Fibroblast of mammary gland (primary cell): ENCODE measurements around the gene REG3G.

ENCODE experiments used
- DNase-seq: peaks from one replicate; pipeline ENCODE4 v3.0.0-alpha.2; 2010; ENCODE audit warnings: low read depth
- H3K4me3 ChIP-seq: 2 replicates; pipeline ENCODE4 v1.5.1; 2011; ENCODE audit warnings: low read depth, mild to moderate bottlenecking, low read length, moderate library complexity; ENCODE audit not compliant: control insufficient read depth
- CTCF ChIP-seq: conservative IDR thresholded peaks from 2 replicates; pipeline ENCODE4 v1.5.1; 2011; ENCODE audit warnings: low read depth, low read length, inconsistent platforms; ENCODE audit not compliant: control insufficient read depth, insufficient read depth

Gene REG3G

GRCh38 chr2:79005216-79005615 lies 20.3 kb upstream of the REG3G start:
- DNase-seq, result no peak
- no peak for TF ChIP-seq CTCF
- no peak overlapping the region for H3K4me3 ChIP-seq

- no peak overlapping the region for H3K4me3 ChIP-seq
- no peak for DNase-seq
- no peak for TF ChIP-seq CTCF
These were observed 16.1 kb upstream of the REG3G start for GRCh38 chr2:79009388-79009787.

GRCh38 chr2:79011496-79011895 lies 14.0 kb upstream of the REG3G start:
- H3K4me3 ChIP-seq, result no peak overlapping the region
- no peak for DNase-seq
- no peak for TF ChIP-seq CTCF

- DNase-seq, result no peak
- TF ChIP-seq CTCF, result no peak
- H3K4me3 ChIP-seq, result no peak overlapping the region
These were observed 11.9 kb upstream of the REG3G start for GRCh38 chr2:79013629-79014028.

- DNase-seq, result no peak
- H3K4me3 ChIP-seq, result no peak overlapping the region
- TF ChIP-seq CTCF, result no peak
These were observed 9.2 kb upstream of the REG3G start for GRCh38 chr2:79016342-79016741.

GRCh38 chr2:79026061-79026460 lies 559 bp downstream of the REG3G start:
- no peak for DNase-seq
- no peak overlapping the region for H3K4me3 ChIP-seq
- no peak for TF ChIP-seq CTCF

- H3K4me3 ChIP-seq, result no peak overlapping the region
- DNase-seq, result no peak
- no peak for TF ChIP-seq CTCF
These were observed 14.4 kb downstream of the REG3G start for GRCh38 chr2:79039944-79040343.
